Hepatocyte (in vitro differentiated cells): ENCODE results near the gene IGFLR1. TPM values are rescaled to one million over a fixed set of nuclear protein-coding genes. Genes with fewer than 3 reads are reported as not detected.

Experiments
- DNase-seq: peaks from one replicate; pipeline ENCODE4 v3.0.0-alpha.2; 2016; ENCODE audit warnings: low spot score
- H2AFZ ChIP-seq: fragments of 200-600 bp; sonication (generic); 2 replicates; pipeline ENCODE4 v1.6.0; 2016; ENCODE audit warnings: antibody characterized with exemption, mild to moderate bottlenecking
- H3K27ac ChIP-seq: fragments of 200-600 bp; sonication (generic); 2 replicates; pipeline ENCODE4 v1.5.1; 2016; ENCODE audit warnings: mild to moderate bottlenecking
- H3K27me3 ChIP-seq: fragments of 200-600 bp; sonication (generic); 2 replicates; pipeline ENCODE4 v1.6.1; 2016
- H3K36me3 ChIP-seq: fragments of 200-600 bp; sonication (generic); replicated peaks from 2 replicates; pipeline ENCODE4 v1.5.1; 2016; ENCODE audit warnings: low read depth; ENCODE audit not compliant: insufficient read depth
- H3K4me1 ChIP-seq: fragments of 200-600 bp; sonication (generic); 2 replicates; pipeline ENCODE4 v1.5.1; 2016; ENCODE audit warnings: mild to moderate bottlenecking, moderate library complexity; ENCODE audit not compliant: insufficient read depth
- H3K4me2 ChIP-seq: fragments of 200-600 bp; sonication (generic); 2 replicates; pipeline ENCODE4 v1.6.0; 2016
- H3K4me3 ChIP-seq: fragments of 200-600 bp; sonication (generic); 2 replicates; pipeline ENCODE4 v1.5.1; 2016; ENCODE audit warnings: mild to moderate bottlenecking
- H3K79me2 ChIP-seq: fragments of 200-600 bp; sonication (generic); 2 replicates; pipeline ENCODE4 v1.6.0; 2017; ENCODE audit warnings: mild to moderate bottlenecking
- H3K9me2 ChIP-seq: fragments of 200-600 bp; sonication (generic); replicated peaks from 2 replicates; pipeline ENCODE4 v1.6.0; 2017; ENCODE audit warnings: mild to moderate bottlenecking; ENCODE audit not compliant: insufficient read depth
- H3K9me3 ChIP-seq: fragments of 200-600 bp; sonication (generic); 2 replicates; pipeline ENCODE4 v1.5.1; 2016; ENCODE audit warnings: low read depth, mild to moderate bottlenecking
- H4K20me1 ChIP-seq: fragments of 200-600 bp; sonication (generic); 2 replicates; pipeline ENCODE4 v1.6.0; 2016; ENCODE audit warnings: mild to moderate bottlenecking; ENCODE audit not compliant: insufficient read depth, poor library complexity, severe bottlenecking
- CTCF ChIP-seq: fragments of 200-600 bp; sonication (generic); IDR thresholded peaks from 2 replicates; pipeline ENCODE4 v1.5.1; 2016; ENCODE audit warnings: antibody characterized with exemption, mild to moderate bottlenecking; ENCODE audit not compliant: poor library complexity
- EZH2 ChIP-seq: fragments of 200-600 bp; sonication (generic); IDR thresholded peaks from 2 replicates; pipeline ENCODE4 v1.6.1; 2016; ENCODE audit warnings: antibody characterized with exemption, mild to moderate bottlenecking, borderline replicate concordance
- EZH2phosphoT487 ChIP-seq: fragments of 200-600 bp; sonication (generic); IDR thresholded peaks from one replicate; pipeline ENCODE4 v1.6.1; 2018; ENCODE audit warnings: antibody characterized with exemption, mild to moderate bottlenecking, low read depth, moderate library complexity; ENCODE audit not compliant: unreplicated experiment, severe bottlenecking
- WGBS: methylation state at CpG from one replicate; pipeline ENCODE4 v1.1.6; 2016; ENCODE audit warnings: low lambda C conversion rate; ENCODE audit errors: missing lambda C conversion rate; 5-methylcytosine and 5-hydroxymethylcytosine counted together
- polyA plus RNA-seq: library from polyadenylated mRNA; unstranded; fragments of >200 nt; fragmentation: Nextera tagmentation; extraction: Ambion mirVana; gene quantifications from 2 replicates; pipeline ENCODE4 v1.2.1, GENCODE V29; 2016
- total RNA-seq: library from RNA; depleted of rRNA; stranded (reverse); fragments of >200 nt; gene quantifications from 2 replicates; pipeline ENCODE4 v1.2.3, GENCODE V29; 2014

Gene IGFLR1
- total and polyA plus RNA-seq, 2 experiments from 2014 or later = 4.5 to 5.6 TPM

GRCh38 chr19:35766571-35767104 lies 24.4 kb upstream of the IGFLR1 start:
- Histone ChIP-seq H3K4me2 (no peak overlapping the region), H2AFZ (no peak overlapping the region), H3K9me3 (no peaks in the 10 kb centered on the region), H3K4me3 (no peak overlapping the region), H3K27me3 (no peaks in the 10 kb centered on the region), H3K9me2 (no peaks in the 10 kb centered on the region), H3K27ac (no peak overlapping the region), H3K79me2 (no peaks in the 10 kb centered on the region), H3K36me3 (no peaks in the 10 kb centered on the region), H4K20me1 (no peaks in the 10 kb centered on the region), H3K4me1 (no peaks in the 10 kb centered on the region)
- no peak for DNase-seq
- 87% methylated on average over 4 of the region's 11 CpGs for WGBS
- TF ChIP-seq EZH2phosphoT487 (no peak), CTCF (no peak), EZH2 (no peak)

GRCh38 chr19:35764432-35765315 lies 22.4 kb upstream of the IGFLR1 start:
- Histone ChIP-seq H3K36me3 (no peaks in the 10 kb centered on the region), H3K9me3 (no peaks in the 10 kb centered on the region), H3K27ac (no peak overlapping the region), H2AFZ (no peak overlapping the region), H3K4me1 (no peaks in the 10 kb centered on the region), H3K27me3 (no peaks in the 10 kb centered on the region), H3K4me3 (no peak overlapping the region), H3K79me2 (peaks cover 11% of the 10 kb centered on the region), H4K20me1 (no peaks in the 10 kb centered on the region), H3K4me2 (no peak overlapping the region), H3K9me2 (no peaks in the 10 kb centered on the region)
- no peak for DNase-seq
- 93% methylated on average over 15 of the region's 17 CpGs for WGBS
- TF ChIP-seq CTCF (no peak), EZH2 (no peak), EZH2phosphoT487 (no peak)

GRCh38 chr19:35760711-35761349 lies 18.6 kb upstream of the IGFLR1 start:
- H3K79me2 ChIP-seq = peaks cover 22% of the 10 kb centered on the region
- TF ChIP-seq EZH2 = no peak
- no peak for TF ChIP-seq EZH2phosphoT487
- no peak for TF ChIP-seq CTCF
- WGBS = 97% methylated on average over 4 of the region's 4 CpGs
- H3K4me2 ChIP-seq = no peak overlapping the region
- H3K9me3 ChIP-seq = no peaks in the 10 kb centered on the region
- H3K4me3 ChIP-seq = no peak overlapping the region
- no peaks in the 10 kb centered on the region for H3K36me3 ChIP-seq
- no peaks in the 10 kb centered on the region for H3K9me2 ChIP-seq
- H3K4me1 ChIP-seq = peaks cover 18% of the 10 kb centered on the region
- no peaks in the 10 kb centered on the region for H3K27me3 ChIP-seq
- H4K20me1 ChIP-seq = no peaks in the 10 kb centered on the region
- no peak overlapping the region for H2AFZ ChIP-seq
- H3K27ac ChIP-seq = no peak overlapping the region
- no peak for DNase-seq
